ENCODE results near the gene PTH2R.
"Not testable (repeated sequence)": the region's sequence is repeated elsewhere in the genome, so short reads cannot be mapped to it uniquely, and the experiment has no call there.

The PTH2R gene

DNA sequence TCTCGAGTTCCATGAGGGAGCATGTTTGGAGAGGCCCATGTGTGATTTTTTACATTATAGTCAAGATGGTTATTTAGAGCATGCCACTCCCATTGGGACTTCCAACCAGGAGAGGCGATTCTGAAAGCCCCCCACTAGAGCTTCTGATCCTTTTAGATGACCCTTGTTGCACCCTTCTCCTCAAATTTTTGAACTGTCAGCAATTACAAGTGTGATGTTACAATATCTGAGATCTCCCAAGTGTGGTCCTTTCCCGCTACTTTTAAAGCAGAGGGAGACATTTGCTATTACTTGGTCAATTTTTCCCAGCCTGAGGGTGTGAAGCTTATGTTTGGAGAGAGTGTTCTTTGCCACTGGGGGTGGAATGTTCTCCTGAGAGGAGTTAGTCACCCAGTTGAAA lies 16.7 kb upstream of the PTH2R start:
- no peak for DNase-seq

DNA sequence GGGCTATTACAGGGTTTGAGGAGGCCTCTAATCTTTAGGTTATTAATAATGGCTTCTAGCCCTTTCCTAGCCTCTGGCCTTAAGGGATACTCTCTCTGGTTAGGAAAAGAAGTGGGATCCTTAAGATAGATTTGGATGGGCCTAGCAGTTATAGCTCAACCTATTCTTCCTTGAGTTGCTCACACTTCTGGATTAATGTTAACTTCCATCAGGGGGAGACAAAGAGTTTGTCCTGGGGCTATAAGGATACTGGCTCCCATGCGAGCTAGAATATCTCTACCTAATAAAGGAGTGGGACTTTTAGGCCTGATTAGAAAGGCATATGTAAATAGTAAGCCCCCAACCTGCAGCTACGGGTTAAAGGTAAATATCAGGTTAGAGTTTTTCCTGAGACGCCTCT lies 14.3 kb upstream of the PTH2R start:
- no peak for DNase-seq

DNA sequence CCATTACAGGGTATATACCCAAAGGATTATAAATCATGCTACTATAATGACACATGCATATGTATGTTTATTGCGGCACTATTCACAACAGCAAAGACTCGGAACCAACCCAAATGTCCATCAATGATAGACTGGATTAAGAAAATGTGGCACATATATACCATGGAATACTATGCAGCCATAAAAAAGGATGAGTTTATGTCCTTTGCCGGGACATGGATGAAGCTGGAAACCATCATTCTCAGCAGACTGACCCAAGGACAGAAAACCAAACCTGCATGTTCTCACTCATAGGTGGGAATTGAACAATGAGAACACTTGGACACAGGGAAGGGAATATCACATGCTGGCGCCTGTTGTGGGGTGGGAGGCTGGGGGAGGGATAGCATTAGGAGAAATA lies 9.8 kb upstream of the PTH2R start:
- DNase-seq: not testable (repeated sequence)

DNA sequence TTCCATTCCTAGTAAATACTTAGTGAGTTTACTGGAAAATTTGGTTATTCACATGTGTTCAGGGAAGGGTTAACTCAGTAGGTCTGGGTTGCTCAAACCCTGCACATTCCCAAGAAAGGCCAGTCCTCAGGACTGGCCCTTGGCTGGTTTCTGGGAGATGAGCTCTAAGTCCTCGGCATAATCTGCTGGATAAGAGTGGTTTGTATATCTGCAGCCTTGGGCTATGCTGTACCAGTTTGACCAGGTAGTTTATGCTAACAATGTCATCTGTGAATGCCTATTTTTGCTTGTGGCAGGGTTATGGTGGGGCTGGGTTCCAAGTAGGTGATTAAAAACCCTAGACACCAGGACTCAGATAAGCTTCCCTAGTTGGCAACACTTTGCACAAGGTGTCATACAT lies 7.4 kb upstream of the PTH2R start:
- no peak for DNase-seq

DNA sequence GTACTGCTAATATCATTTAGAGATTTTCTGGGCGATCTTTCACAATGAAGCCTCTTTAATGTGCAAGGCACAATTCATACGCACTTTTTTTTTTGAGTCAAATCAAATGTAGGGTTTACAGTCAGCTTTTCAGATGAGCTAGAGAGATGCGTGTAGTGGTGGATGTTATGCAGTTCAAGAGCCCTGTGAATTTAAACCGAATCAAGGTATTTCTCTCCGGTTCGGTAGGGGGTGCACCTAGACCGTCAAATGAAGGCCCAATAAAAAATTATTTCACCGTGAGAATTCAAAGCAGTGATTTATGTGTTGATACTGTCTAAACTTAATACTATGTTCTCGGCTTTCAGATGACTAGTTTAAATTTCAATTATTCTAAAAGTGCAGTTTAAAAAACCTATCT lies 1.1 kb downstream of the PTH2R start:
- peak; percentile 8 for DNase-seq

DNA sequence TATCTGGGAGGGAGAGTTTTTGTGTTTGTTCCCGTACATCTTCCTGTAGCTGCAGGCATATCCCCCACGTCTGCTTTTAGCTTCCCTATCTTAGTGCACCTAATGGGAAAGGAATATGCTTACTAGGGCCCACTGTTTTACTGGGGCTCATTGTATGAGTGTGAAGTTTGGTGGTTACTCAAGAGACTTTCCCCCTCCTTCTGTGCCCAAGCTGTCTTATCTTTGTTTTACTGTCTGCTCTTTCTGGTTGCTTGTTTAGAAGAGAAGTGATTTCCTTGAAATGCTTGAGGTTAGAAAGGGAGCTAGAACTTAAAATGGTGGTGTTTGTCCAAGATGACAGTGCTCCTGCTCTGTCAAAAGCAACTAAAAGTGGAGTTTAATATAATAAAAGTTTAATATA lies 7.3 kb downstream of the PTH2R start:
- DNase-seq: no peak

DNA sequence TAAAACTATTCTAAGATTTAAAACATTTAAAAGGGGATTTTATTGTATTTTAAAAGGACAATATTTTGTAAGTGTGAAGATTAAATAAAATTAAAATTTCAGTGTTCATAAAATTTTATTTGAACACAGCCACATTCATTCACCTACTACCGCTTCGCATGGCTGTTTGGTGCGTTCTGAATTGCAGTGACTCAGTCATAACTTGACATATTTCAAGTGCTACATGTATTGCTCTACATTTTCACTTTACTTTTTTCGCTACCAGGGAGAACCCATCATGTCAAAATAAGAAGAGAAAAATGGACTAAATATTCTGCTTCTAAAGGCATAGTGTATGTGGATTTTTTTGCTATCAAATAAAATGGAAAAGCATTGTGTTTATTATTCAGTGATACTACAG lies 8.7 kb downstream of the PTH2R start:
- no peak for DNase-seq

DNA sequence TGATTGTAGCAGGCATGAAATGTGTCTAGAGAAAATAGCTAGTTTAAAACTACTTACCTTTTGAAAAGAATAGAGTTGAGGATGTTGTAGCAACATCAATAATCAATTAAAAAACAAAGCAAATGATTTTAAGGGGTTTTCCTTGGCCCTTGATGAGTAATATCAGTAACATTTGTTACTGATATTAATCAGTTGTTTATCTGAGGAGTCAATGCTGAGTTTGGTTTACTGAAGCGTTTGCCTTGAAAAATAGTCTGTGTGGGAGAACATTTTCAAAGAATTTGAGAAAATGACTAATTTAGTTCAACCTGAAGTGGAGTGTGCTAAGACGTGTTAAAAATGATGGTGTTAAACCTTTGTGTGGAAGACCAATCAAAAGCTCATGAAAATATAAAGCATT lies 9.3 kb downstream of the PTH2R start:
- no peak for DNase-seq

DNA sequence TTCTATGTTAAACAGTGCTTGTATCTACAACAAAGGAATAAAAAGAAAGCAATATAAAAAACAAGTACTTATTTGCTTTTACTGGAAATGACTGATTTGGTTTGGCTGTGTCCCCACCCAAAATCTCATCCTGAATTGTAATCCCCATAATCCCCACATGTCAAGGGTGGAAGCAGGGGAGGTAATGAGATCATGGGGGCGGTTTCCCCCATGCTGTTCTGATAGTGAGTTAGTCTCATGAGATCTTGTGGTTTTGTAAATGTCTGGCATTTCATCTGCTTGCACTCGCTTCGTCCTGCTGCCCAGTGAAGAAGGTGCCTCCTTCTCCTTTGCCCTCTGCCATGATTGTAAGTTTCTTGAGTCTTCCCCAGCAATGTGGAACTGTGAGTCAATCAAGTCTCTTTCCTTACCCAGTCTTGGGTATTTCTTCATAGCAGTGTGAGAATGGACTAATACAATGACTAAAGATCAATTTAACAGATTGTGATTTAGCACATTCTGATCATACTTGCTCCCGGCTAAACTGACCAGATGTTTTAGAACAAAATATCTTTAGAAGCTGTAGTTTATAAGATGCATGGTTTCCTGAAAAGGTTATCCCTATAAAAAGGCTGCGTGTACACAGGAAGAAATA lies 19.9 kb downstream of the PTH2R start:
- no peak for DNase-seq

DNA sequence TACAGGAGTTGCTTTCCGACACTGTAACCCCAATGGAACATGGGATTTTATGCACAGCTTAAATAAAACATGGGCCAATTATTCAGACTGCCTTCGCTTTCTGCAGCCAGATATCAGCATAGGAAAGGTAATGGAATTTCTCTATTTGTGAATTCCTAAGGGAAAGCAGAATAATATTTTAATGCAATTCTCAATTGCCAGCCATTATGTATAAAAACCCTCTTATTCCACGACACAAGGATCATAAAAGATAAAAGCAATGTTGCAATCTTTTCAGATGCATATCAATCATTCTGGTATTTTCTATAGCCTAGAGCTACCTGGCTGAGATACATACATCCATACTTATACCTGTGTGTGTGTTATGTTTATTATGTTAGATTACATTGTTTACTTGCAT lies 31.2 kb downstream of the PTH2R start:
- no peak for DNase-seq

DNA sequence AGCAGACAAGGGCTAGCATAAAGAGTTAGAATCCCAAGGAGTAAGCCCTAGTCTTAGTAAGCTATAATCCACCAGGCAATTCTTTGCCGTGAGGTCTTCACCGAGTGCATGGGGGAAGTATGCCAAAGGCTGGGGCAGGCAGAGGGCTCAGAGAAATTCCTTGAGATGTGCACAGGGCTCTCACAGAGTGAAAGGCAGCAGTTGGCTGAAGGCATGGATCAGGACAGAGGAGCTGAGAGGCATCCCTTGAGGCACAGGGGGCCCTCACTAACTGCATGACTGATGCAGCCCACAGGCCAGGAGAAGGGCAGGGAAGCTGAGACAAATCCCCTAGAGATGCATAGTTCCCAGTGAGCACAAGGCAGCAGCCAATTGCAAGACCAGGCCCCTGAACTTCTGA lies 34.1 kb downstream of the PTH2R start:
- DNase-seq: no peak

DNA sequence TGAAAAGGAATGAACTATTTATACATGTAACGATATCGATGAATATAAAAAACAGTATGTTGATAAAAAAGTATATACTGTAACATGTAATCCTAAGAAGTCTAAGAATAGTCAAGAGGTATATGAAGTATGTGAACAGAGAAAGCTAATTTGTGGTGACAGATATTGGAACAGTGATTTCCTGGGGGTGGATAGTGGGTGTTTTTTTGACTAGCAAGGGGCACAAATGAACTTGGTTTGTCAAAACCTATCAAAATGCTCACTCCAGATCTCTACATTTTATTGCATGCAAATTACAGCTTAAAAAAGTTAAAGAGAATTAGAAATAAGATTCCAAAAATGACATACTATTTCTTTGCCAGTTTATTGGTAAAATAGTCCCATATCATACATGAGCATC lies 35.4 kb downstream of the PTH2R start:
- DNase-seq: no peak

DNA sequence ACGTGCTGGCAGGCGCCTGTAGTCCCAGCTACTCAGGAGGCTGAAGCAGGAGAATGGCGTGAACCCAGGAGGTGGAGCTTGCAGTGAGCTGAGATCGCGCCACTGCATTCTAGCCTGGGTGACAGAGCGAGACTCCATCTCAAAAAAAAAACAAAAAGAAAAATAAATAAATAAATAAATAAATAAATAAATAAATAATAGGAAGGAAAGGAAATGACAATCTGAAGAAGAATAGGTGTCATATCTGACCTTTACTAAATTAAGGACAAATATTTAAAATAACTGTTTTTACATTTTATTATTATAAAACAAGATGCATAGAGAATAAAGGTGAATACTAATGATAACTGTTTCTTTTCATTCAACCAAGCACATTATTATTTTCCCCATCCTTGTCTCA lies 40.9 kb downstream of the PTH2R start:
- DNase-seq: not testable (repeated sequence)

DNA sequence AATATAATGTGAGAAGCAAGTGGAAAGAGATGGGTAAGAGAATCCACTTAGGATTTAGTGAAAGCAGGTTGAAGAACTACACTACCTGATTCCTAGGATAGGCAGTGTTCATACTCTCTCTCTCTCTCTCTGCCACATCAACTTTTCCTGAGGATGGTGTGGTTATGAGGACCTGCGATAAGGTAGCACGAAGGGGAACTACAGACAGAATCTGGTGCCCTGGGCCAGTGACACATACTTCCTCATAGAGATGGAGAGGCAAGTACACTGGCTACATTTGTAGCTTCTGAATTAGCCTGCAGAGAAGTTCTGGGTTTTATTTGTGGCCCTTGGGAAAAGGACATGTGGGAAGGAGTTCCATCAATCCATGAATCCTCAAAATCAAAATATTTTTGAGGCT lies 44.5 kb downstream of the PTH2R start:
- no peak for DNase-seq

DNA sequence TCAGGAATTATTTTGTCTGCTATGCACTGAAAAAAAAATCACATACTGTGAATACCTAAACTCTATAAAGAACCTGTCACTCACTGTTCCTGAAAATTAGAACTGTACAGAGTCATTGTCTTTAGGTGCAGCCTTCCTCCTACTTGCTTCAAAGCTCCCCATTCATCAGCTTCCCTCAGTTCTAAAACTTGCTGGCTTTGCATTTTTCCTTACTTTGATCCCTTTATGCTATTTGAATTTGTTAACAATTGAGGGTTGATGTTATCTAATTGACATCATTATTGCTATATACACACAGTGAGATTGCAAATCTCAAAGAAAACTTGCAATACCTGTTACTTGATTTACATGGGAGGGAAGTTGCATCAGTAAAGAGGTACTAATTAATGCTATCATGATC lies 48.3 kb downstream of the PTH2R start:
- DNase-seq: no peak

DNA sequence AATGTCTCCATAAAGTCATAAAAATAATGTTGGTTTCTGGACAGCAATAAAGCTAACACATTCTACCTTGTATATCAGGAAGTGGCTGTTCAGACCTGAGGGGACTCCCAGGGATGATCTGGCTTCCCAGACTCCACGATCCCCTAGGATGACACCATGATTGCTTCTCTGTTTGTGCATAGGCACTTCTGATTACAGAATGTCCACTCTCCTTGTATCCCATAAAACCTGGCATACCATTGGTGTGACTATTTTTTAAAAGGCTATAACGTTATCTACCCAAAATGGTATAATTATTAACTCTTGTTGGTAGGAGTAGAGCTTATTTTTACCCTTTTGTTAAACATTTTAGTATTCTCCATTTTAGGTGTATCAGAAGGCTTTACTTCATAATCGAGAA lies 57.1 kb downstream of the PTH2R start:
- DNase-seq: no peak

DNA sequence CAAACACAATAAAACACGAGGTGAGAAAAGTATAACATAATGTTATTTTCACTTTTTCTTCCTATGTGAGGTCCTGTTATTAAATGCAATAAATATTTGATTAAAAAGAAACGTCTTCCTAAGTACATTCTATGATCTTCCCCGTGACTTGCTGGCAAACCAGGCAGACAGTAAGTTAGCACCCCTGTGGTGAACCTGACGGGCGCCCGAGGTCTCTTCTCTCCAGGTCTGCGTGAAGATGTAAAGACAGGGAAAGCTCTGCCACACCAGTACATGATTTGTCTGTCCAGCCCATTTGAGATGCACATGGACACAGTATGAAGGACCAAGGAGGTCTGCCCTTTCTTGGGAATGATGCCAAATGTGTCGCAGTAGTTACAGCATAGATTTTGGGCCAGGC lies 57.6 kb downstream of the PTH2R start:
- DNase-seq: no peak

DNA sequence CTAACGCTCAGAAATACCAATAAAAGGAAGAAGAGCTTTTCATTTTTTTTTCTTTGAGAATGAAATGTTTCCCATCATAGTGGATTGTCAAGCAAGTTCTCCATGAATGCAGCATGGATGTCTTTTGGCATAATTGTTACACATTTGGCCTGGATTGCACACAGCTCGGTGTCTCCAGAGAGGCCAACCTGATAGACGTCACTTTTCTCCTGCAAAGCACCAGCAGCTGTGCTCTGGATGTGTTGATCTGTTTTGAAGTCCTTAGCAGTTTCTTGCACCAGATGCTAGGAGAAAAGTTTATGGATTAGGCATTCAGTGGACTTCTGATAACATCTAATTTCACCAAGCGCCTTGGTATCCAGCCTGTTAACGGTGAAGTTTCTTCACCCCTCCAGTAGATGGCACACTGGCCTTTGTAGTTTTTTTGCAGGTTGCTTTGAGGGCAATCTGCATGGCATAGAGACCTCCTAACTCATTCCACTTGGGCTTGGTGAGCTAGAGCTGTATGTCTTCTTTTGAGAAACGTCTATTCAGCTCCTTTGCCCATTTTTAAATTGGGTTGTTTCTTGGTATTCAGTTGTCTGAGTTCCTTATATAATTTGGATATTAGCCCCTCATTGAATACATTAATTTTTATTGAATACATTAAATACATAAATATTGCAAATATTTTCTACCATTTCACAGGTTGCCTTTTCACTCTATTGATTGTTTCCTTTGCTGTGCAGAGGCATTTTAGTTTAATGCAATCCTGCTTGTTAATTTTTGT lies 59.7 kb downstream of the PTH2R start:
- DNase-seq: peak; percentile 18

DNA sequence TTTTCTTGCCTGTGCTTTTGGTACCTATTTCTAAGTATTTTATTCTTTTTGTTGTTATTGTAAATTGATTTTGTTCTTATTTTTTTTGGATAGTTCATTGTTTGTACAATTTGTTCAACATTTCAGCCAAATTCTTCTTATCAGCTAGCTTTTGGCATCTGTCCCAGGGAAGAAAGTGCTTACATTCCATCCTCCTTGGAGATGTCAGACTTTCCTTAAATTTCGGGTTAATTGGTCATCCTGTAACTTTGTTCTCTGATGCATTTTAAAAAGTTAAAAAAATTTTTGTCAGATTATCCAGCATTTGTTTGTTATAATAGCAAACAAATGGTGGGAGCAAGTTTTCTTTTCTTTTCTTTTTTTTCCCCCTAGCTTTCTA lies 60.3 kb downstream of the PTH2R start:
- no peak for DNase-seq

DNA sequence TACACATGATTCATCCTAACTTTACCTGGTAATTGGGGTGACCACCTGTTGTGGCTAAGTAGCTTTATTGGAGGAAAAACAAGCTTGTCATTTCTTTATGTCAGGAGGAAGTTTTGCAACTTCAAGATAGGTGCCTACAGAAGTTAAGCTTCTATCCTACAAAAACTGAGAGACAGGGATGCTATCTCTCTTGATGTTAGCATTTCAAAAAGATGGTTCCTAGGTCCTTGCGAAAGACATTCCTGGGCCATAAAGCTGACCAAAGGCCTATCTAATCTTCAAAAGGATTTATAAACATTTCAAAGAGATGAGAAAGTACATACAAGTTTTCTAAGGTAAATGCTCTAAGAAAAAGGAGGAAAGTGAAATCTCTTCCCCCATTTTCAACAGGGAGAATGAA lies 61.0 kb downstream of the PTH2R start:
- no peak for DNase-seq

DNA sequence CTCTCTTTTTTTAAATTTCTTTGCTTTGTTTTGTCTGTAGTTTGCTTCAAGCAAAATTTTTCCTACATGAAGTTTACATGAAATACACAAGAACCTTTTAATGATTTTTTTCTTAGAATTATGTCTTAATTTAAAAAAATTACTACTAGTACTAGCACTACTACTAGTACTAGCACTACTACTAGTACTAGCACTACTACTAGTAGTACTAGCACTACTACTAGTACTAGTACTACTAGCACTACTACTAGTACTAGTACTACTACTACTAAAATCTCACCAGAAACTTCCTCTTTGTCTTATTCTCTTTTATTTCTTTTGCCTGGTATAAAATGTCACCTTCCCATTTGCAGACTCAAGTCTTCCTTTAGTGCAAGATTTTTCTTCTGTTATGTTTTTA lies 71.1 kb downstream of the PTH2R start:
- DNase-seq: no peak

DNA sequence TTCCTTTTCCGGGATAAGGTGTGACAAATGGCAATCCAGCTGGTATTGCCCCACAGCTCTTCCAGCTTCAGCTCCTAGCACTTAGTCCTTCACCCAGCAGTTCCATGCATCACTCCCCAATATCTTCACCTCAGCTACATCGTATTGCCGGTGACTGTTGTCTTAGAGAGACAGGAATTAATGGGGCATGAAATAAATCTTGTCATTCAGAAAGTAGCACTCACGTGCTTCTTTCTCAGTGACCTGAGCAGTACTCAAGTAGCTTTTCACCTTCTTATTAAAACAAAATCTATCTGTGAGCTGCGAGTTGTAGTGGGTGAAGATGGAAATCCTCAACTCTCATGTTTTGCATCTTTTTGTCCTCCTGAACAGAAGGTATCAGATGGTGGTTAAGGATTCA lies 72.8 kb downstream of the PTH2R start:
- no peak for DNase-seq

DNA sequence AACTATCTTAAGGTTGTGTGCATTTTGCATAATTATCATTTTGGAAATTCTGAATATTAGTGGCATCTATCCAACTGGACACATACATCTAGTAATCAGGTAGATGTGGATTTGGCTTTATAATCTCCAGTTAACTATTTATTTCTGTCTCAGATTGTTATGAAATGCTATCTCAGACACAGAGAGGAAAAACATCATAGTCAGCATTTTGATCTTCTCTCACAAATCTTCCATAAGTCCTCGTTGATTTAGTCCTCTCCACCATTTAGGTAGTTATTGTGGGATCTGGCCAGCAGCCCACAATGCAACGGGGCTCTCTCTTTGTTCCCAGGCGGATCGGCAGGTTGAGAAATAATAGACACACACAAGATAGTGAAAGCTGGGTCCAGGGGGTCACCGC lies 75.4 kb downstream of the PTH2R start:
- DNase-seq: not testable (repeated sequence)

DNA sequence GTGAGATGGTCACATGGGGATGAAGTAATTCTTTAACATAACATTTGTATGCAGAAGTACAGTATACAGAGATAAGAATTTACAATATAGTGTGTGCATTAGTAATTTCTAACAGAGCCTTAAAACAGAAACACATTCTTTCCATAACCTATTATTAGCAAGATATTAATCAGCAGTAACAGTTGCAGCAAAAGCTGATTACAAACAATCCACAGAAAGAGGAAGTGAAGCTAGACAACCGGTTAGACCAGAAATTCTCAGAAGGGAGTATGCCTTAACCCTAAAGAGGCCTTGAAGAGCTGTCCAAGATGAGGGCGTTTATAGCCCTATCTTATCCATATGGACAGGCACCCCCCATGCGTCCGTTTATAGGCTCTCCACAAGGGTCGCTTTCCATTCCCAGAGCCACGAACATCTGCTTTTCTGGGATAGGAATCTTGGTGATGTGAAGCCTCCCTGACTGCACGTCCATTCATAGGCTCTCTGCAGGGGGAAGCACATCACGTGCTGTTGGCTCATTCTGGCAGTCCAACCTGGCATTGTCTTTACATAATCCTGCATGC lies 75.9 kb downstream of the PTH2R start:
- DNase-seq: not testable (repeated sequence)
